Karpas-422 (cell line): ENCODE results near the gene NOCT. TPM values are rescaled to one million over a fixed set of nuclear protein-coding genes. Genes with fewer than 3 reads are reported as not detected.
A peak's percentile ranks its signal among the peaks of the same experiment; 100 is the strongest.
"Not testable (repeated sequence)": the region's sequence is repeated elsewhere in the genome, so short reads cannot be mapped to it uniquely, and the experiment has no call there.

Source experiments
- DNase-seq: peaks from one replicate; pipeline ENCODE4 v3.0.0-alpha.2; 2015
- H2AFZ ChIP-seq: fragments of 200-600 bp; sonication (generic); 2 replicates; pipeline ENCODE4 v1.6.1; 2014; ENCODE audit warnings: antibody characterized with exemption, low read length, mixed read lengths
- H3K27ac ChIP-seq: fragments of 200-600 bp; sonication (generic); 2 replicates; pipeline ENCODE4 v1.5.1; 2014; ENCODE audit warnings: mild to moderate bottlenecking, low read length, moderate library complexity
- H3K27me3 ChIP-seq: fragments of 200-600 bp; sonication (generic); 2 replicates; pipeline ENCODE4 v1.6.1; 2014; ENCODE audit warnings: low read length, mixed read lengths
- H3K36me3 ChIP-seq: fragments of 200-600 bp; sonication (generic); 2 replicates; pipeline ENCODE4 v1.6.1; 2014; ENCODE audit warnings: low read length, mixed read lengths; ENCODE audit not compliant: insufficient read depth
- H3K4me1 ChIP-seq: fragments of 200-600 bp; sonication (generic); 2 replicates; pipeline ENCODE4 v1.6.1; 2014; ENCODE audit warnings: mild to moderate bottlenecking, low read length, mixed read lengths
- H3K4me2 ChIP-seq: fragments of 200-600 bp; sonication (generic); 2 replicates; pipeline ENCODE4 v1.6.1; 2014; ENCODE audit warnings: low read length, low read depth, mild to moderate bottlenecking; ENCODE audit not compliant: poor library complexity, severe bottlenecking
- H3K4me3 ChIP-seq: fragments of 200-600 bp; sonication (generic); 2 replicates; pipeline ENCODE4 v1.5.1; 2014; ENCODE audit warnings: mild to moderate bottlenecking, antibody characterized with exemption, low read length, mixed read lengths
- H3K79me2 ChIP-seq: fragments of 200-600 bp; sonication (generic); 2 replicates; pipeline ENCODE4 v1.6.1; 2014; ENCODE audit warnings: mild to moderate bottlenecking, low read length, mixed read lengths
- H3K9ac ChIP-seq: fragments of 200-600 bp; sonication (generic); 2 replicates; pipeline ENCODE4 v1.6.0; 2014; ENCODE audit warnings: low read length
- H3K9me2 ChIP-seq: fragments of 200-600 bp; sonication (generic), shearing (Covaris generic); replicated peaks from 2 replicates; pipeline ENCODE4 v1.6.0; 2014; ENCODE audit warnings: mild to moderate bottlenecking, low read length, moderate library complexity; ENCODE audit not compliant: insufficient read depth
- H3K9me3 ChIP-seq: fragments of 300-700, 200-600 bp; sonication (generic); 2 replicates; pipeline ENCODE4 v1.6.1; 2014; ENCODE audit warnings: low read length, mixed read lengths
- H4K20me1 ChIP-seq: fragments of 200-600 bp; sonication (generic); 2 replicates; pipeline ENCODE4 v1.6.1; 2014; ENCODE audit warnings: mild to moderate bottlenecking, antibody characterized with exemption, low read length, low read depth; ENCODE audit not compliant: insufficient read depth
- total RNA-seq: library from RNA; depleted of rRNA; stranded (reverse); fragments of >200 nt; shearing (Covaris generic); gene quantifications from 2 replicates; pipeline ENCODE4 v1.2.3, GENCODE V29; 2014; ENCODE audit warnings: low replicate concordance

NOCT gene
- total RNA-seq, 1 experiment from 2014 or later = 12.6 TPM

DNA sequence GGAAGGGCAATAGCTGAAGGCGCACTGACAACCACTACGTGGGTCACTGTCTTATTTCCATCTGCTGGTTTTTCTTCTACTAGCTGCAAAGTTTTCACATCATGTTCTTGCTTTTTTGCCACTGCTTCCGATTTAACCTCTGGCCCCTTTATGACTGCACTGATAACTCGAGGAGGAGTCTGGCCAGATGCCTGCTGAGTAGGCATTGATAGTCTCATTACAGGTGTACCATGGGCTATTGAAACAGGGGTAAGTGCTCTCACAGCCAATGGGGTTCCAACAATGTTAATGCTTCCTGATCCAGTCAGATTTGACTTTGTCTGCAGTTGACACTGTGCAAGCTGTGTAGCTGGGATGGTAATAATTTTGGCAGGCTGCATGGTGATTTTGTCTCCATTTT lies 43.4 kb downstream of the NOCT start:
- H3K4me1 ChIP-seq, H3K9ac ChIP-seq, H2AFZ ChIP-seq, DNase-seq, H3K4me3 ChIP-seq, H3K27ac ChIP-seq, H4K20me1 ChIP-seq, H3K4me2 ChIP-seq, H3K9me3 ChIP-seq, H3K27me3 ChIP-seq, H3K9me2 ChIP-seq: not testable (repeated sequence)
- peaks cover 77% of the 10 kb centered on the region; the same call in 1 of the 2 replicates for H3K36me3 ChIP-seq
- H3K79me2 ChIP-seq = peaks cover 77% of the 10 kb centered on the region

DNA sequence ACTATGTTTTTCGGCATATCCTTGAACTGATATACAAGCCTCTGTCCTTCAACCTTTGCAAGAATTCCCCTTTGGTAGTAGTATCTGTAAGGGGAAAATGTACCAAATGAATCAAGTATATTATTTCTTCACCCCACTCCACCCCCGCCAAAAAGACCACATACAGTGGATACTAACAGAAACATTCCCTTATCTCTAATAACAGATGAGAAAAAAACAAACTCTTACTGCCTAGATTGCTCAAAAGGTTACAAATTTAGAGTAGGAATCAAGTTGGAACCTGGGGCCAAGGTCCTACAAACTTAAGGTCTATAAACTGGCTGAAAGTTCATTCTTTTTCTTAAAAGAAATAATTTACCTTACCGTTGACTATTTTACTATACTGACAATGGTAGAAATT lies 45.0 kb downstream of the NOCT start:
- H3K4me2 ChIP-seq = no peak overlapping the region
- H3K27ac ChIP-seq = no peak overlapping the region
- no peak overlapping the region for H3K9ac ChIP-seq
- no peaks in the 10 kb centered on the region for H4K20me1 ChIP-seq
- no peaks in the 10 kb centered on the region for H3K9me2 ChIP-seq
- H3K4me3 ChIP-seq = no peak overlapping the region
- H3K27me3 ChIP-seq = no peaks in the 10 kb centered on the region
- no peak for DNase-seq
- no peak overlapping the region for H2AFZ ChIP-seq
- no peaks in the 10 kb centered on the region for H3K4me1 ChIP-seq
- H3K9me3 ChIP-seq = no peaks in the 10 kb centered on the region
- peaks cover 75% of the 10 kb centered on the region for H3K79me2 ChIP-seq
- H3K36me3 ChIP-seq = peaks cover 78% of the 10 kb centered on the region; the same call in 1 of the 2 replicates

DNA sequence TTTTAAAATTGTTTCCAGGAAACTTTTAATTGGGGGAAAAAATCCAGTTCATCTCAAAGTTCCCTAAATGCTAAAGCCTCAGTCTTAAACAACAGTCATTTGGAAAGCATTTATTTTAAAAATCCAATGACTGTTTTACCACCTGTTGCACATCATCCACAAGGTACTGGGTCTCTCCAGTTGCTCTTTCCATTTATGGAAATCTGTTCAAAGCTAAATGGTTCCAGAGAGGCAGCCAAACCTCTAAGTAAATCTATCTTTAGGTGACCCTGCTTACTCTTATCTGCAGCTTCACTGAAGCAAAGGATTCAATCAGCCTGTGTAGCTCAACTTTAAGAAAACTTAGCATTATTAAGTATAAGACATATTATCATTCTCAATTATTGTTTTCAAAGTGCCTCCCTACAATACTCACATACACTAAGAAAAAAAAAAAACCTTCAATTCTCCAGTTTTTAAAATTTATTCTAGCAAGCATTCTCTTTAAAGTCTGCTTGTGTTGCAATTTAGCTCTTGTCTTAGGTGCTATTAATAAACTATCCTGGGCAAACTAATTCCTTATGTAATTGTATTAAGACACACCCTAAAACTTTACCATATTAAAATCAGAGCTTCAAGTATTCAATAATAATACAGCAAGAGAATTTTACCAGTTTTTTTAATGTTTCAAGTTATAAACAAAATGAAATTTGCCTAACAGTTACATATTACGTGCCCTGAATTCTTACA lies 60.6 kb downstream of the NOCT start:
- Histone ChIP-seq H3K9me3 (no peaks in the 10 kb centered on the region), H3K4me1 (peaks cover 50% of the 10 kb centered on the region), H3K27me3 (no peaks in the 10 kb centered on the region), H4K20me1 (peaks cover 11% of the 10 kb centered on the region), H3K4me2 (no peak overlapping the region), H3K9ac (no peak overlapping the region), H3K79me2 (peaks cover 99% of the 10 kb centered on the region), H2AFZ (no peak overlapping the region), H3K27ac (peak overlapping the region; percentile 1; the same call in 1 of the 2 replicates), H3K9me2 (no peaks in the 10 kb centered on the region), H3K36me3 (peaks cover 26% of the 10 kb centered on the region; the same call in 1 of the 2 replicates), H3K4me3 (no peak overlapping the region)
- DNase-seq = no peak

DNA sequence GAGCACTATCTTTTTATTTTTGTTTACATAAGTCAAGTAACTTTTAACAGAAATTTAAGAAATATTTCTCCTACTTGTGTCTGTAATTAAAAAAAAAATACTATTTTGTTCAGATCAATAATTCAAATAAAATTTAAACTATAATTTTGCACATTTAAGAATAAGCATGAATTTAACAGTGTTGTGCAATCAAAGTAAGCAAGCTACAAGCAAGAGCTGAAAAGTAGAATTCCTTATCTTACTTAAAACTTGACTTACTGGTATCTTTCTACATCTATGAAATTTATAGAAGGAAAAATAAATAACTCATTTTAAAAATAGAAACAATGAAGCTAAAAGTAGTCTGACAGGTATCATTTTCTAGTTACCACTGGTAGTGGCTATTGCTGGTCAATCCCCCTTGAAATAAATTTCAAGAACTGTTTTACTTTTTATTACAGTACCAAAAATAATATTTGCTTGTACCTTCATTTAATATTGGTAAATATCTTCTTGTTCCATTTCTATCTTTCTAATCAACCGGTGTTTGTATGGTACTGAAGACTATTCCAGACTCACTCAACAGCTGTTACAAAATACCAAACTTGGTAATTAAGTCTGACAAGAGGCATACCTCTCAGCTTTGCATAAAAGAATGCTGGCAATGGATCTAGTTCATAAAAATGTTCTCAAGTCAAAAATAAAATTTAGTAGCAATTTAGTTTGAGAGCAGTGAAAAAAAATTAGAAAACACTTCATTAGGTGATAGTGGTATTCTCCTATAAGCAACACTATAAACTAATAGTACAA lies 62.2 kb downstream of the NOCT start:
- Histone ChIP-seq H3K27ac (0 out of 2 replicates have a peak overlapping the region, but pooled peaks have one; percentile 0), H3K27me3 (no peaks in the 10 kb centered on the region), H3K4me2 (peak overlapping the region; percentile 5), H3K9ac (no peak overlapping the region), H3K9me3 (no peaks in the 10 kb centered on the region), H4K20me1 (peaks cover 18% of the 10 kb centered on the region), H3K9me2 (no peaks in the 10 kb centered on the region), H3K4me3 (no peak overlapping the region), H2AFZ (no peak overlapping the region), H3K79me2 (peaks cover 99% of the 10 kb centered on the region), H3K36me3 (peaks cover 11% of the 10 kb centered on the region; the same call in 1 of the 2 replicates), H3K4me1 (peaks cover 60% of the 10 kb centered on the region)
- DNase-seq = no peak

DNA sequence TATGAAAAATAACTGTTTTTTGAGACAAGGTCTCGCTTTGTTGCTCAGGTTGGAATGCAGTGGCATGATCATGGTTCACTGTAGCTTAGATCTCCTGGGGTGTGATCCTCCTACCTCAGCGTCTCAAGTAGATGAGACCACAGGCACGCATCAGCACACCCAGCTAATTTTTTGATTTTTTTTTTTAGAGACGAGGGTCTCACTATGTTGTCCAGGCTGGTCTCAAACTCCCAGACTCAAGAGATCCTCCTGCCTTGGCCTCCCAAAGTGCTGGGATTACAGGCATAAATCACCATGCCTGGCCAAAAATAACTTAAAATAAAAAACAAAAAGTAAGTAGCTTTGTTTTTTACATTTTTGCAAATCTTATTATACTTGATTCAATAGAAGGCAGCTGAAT lies 63.3 kb downstream of the NOCT start:
- H3K4me1 ChIP-seq = peaks cover 60% of the 10 kb centered on the region
- H4K20me1 ChIP-seq = peaks cover 12% of the 10 kb centered on the region; the same call in 1 of the 2 replicates

DNA sequence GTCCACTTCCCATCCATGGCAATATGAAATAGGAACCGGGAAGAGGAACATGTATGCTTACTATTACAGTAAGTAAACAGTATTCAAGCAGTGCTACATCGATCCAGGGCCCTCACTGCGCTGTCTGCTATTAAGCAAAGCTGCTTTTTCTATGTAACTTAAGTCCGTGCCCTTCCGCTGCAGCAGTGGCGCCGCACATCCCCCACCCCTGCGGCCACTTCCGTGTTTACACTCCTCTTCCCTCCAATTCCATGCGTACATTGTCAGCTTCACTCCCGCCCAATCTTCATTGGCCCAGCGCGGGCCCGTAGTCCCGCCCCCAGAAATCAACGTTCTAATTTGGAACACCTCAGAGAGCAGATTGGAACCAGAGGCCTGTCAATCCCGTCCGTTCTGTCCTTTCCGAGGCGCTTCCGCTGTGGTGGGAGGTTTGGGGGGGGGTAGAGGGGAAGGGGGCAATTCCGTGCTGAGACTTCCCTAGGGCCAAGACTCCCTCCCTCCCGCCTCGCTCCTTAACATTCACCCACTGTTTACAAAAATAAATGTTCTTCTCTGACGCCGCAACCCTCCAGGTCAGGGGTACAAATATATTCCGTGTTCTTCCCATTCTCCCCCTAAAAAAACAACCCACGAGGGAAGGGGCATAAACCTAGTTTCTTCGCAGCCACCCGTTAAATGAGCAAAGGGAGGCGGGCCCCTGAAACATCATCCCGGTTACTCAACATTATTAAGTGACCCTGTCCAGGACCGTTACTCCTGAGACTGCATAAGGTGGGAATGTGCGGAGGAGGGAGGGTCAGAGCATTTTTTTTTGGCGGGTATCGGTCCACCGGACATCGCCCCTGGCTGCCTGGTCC lies 67.4 kb downstream of the NOCT start:
- no peaks in the 10 kb centered on the region for H3K27me3 ChIP-seq
- H3K79me2 ChIP-seq = peaks cover 57% of the 10 kb centered on the region
- H3K4me2 ChIP-seq = peak overlapping the region; percentile 80
- H3K4me3 ChIP-seq = peak overlapping the region; percentile 98
- peak overlapping the region; percentile 49; the same call in 1 of the 2 replicates for H2AFZ ChIP-seq
- H3K9ac ChIP-seq = peak overlapping the region; percentile 98
- H4K20me1 ChIP-seq = 0 out of 2 replicates have a peak, but pooled peaks cover 7% of the 10 kb centered on the region
- H3K9me3 ChIP-seq = no peaks in the 10 kb centered on the region
- no peaks in the 10 kb centered on the region for H3K9me2 ChIP-seq
- H3K4me1 ChIP-seq = peaks cover 52% of the 10 kb centered on the region
- DNase-seq = peak; percentile 99
- peak overlapping the region; percentile 93 for H3K27ac ChIP-seq
- H3K36me3 ChIP-seq = peaks cover 5% of the 10 kb centered on the region; the same call in 1 of the 2 replicates

More for the DNA sequence above, 63.3 kb downstream of the NOCT start:
- H3K9me2 ChIP-seq = no peaks in the 10 kb centered on the region
- no peak for DNase-seq
- no peaks in the 10 kb centered on the region for H3K27me3 ChIP-seq
- H3K9me3 ChIP-seq = no peaks in the 10 kb centered on the region
- peaks cover 98% of the 10 kb centered on the region for H3K79me2 ChIP-seq
- H3K4me2 ChIP-seq = peak overlapping the region; percentile 5
- H2AFZ ChIP-seq = no peak overlapping the region
- peaks cover 5% of the 10 kb centered on the region; the same call in 1 of the 2 replicates for H3K36me3 ChIP-seq
- H3K4me3 ChIP-seq = no peak overlapping the region
- no peak overlapping the region for H3K9ac ChIP-seq
- no peak overlapping the region for H3K27ac ChIP-seq

DNA sequence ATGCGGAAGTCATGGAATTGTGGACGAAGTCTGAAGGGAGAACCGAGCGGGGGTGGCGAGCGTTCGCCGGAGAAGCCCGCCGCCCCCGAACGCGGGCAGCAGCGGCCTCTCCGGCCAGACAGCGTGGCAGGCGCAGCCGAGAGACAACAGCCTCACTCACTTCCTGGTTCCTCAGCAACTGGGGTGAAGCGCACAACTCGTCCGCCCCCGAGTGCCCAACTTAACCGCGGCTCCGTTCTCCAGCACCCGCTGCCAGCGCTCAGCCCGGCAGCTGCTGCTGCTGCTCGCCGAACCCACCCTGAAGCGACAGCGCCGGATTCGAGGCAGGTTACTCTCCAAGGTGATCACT lies 68.0 kb downstream of the NOCT start:
- H3K9ac ChIP-seq = peak overlapping the region; percentile 98
- no peaks in the 10 kb centered on the region for H3K9me2 ChIP-seq
- H3K27me3 ChIP-seq = no peaks in the 10 kb centered on the region
- peak overlapping the region; percentile 75; the same call in 1 of the 2 replicates for H2AFZ ChIP-seq
- peak; percentile 84 for DNase-seq
- H3K27ac ChIP-seq = peak overlapping the region; percentile 93
- peak overlapping the region; percentile 80 for H3K4me2 ChIP-seq
- peaks cover 46% of the 10 kb centered on the region for H3K4me1 ChIP-seq
- peaks cover 51% of the 10 kb centered on the region for H3K79me2 ChIP-seq
- peak overlapping the region; percentile 98 for H3K4me3 ChIP-seq
- H3K9me3 ChIP-seq = no peaks in the 10 kb centered on the region
- 0 out of 2 replicates have a peak, but pooled peaks cover 7% of the 10 kb centered on the region for H4K20me1 ChIP-seq
- H3K36me3 ChIP-seq = peaks cover 5% of the 10 kb centered on the region; the same call in 1 of the 2 replicates
